ENCODE measurements around the gene SYNJ1. TPM values are rescaled to one million over a fixed set of nuclear protein-coding genes. Genes with fewer than 3 reads are reported as not detected.

The SYNJ1 gene
- total RNA-seq, 1 donor = 6.2 TPM

GRCh38 chr21:32772281-32773047, 44.7 kb upstream of the SYNJ1 start:
- peak overlapping the region; percentile 96 for H3K4me2 ChIP-seq (ENCODE audit: insufficient read depth, low read length)
- peak; percentile 75 for DNase-seq (ENCODE audit: insufficient read length, low spot score, missing footprints)
- H3K4me1 ChIP-seq (ENCODE audit: insufficient read depth, low read length) = peaks cover 21% of the 10 kb centered on the region
- no peak for TF ChIP-seq CTCF (IDR thresholded peaks at IDR 0.05; ENCODE audit: extremely low read depth, low read depth, low read length)
- H3K27me3 ChIP-seq (ENCODE audit: insufficient read depth, low read length) = no peaks in the 10 kb centered on the region
- H4K20me1 ChIP-seq (ENCODE audit: insufficient read depth, low read length) = peaks cover 25% of the 10 kb centered on the region
- peaks cover 8% of the 10 kb centered on the region for H3K36me3 ChIP-seq (ENCODE audit: insufficient read depth, low read length)
- H3K4me3 ChIP-seq (ENCODE audit: insufficient read depth, low read length) = peak overlapping the region; percentile 93
- H2AFZ ChIP-seq (ENCODE audit: low read length) = peak overlapping the region; percentile 94
- peaks cover 38% of the 10 kb centered on the region for H3K79me2 ChIP-seq (ENCODE audit: insufficient read depth, low read length)
- H3K9me3 ChIP-seq (ENCODE audit: low read depth, low read length) = no peaks in the 10 kb centered on the region
- peak overlapping the region; percentile 87 for H3K27ac ChIP-seq (ENCODE audit: low read depth, low read length)

GRCh38 chr21:32770871-32771523, 43.2 kb upstream of the SYNJ1 start:
- Histone ChIP-seq H3K4me2 (ENCODE audit: insufficient read depth, low read length) (peak overlapping the region; percentile 99), H3K4me1 (ENCODE audit: insufficient read depth, low read length) (peaks cover 21% of the 10 kb centered on the region), H3K79me2 (ENCODE audit: insufficient read depth, low read length) (peaks cover 52% of the 10 kb centered on the region), H3K27ac (ENCODE audit: low read depth, low read length) (peak overlapping the region; percentile 80), H3K27me3 (ENCODE audit: insufficient read depth, low read length) (no peaks in the 10 kb centered on the region), H3K9me3 (ENCODE audit: low read depth, low read length) (no peaks in the 10 kb centered on the region), H2AFZ (ENCODE audit: low read length) (peak overlapping the region; percentile 84), H3K4me3 (ENCODE audit: insufficient read depth, low read length) (peak overlapping the region; percentile 93), H3K36me3 (ENCODE audit: insufficient read depth, low read length) (peaks cover 18% of the 10 kb centered on the region), H4K20me1 (ENCODE audit: insufficient read depth, low read length) (peaks cover 39% of the 10 kb centered on the region)
- no peak for TF ChIP-seq CTCF (IDR thresholded peaks at IDR 0.05; ENCODE audit: extremely low read depth, low read depth, low read length)
- peak; percentile 85 for DNase-seq (ENCODE audit: insufficient read length, low spot score, missing footprints)

- Histone ChIP-seq H3K36me3 (ENCODE audit: insufficient read depth, low read length) (peaks cover 25% of the 10 kb centered on the region), H3K27ac (ENCODE audit: low read depth, low read length) (no peak overlapping the region), H3K4me1 (ENCODE audit: insufficient read depth, low read length) (peaks cover 21% of the 10 kb centered on the region), H4K20me1 (ENCODE audit: insufficient read depth, low read length) (peaks cover 47% of the 10 kb centered on the region), H3K79me2 (ENCODE audit: insufficient read depth, low read length) (peaks cover 69% of the 10 kb centered on the region), H3K27me3 (ENCODE audit: insufficient read depth, low read length) (no peaks in the 10 kb centered on the region), H3K4me3 (ENCODE audit: insufficient read depth, low read length) (no peak overlapping the region), H2AFZ (ENCODE audit: low read length) (no peak overlapping the region), H3K9me3 (ENCODE audit: low read depth, low read length) (no peaks in the 10 kb centered on the region), H3K4me2 (ENCODE audit: insufficient read depth, low read length) (peak overlapping the region; percentile 14)
- no peak for DNase-seq (ENCODE audit: insufficient read length, low spot score, missing footprints)
- TF ChIP-seq CTCF (IDR thresholded peaks at IDR 0.05; ENCODE audit: extremely low read depth, low read depth, low read length) = no peak
Observed at GRCh38 chr21:32768530-32768929, 40.7 kb upstream of the SYNJ1 start.

GRCh38 chr21:32765058-32765457, 37.2 kb upstream of the SYNJ1 start:
- DNase-seq (ENCODE audit: insufficient read length, low spot score, missing footprints) = no peak
- Histone ChIP-seq H2AFZ (ENCODE audit: low read length) (no peak overlapping the region), H3K4me2 (ENCODE audit: insufficient read depth, low read length) (no peak overlapping the region), H3K27ac (ENCODE audit: low read depth, low read length) (no peak overlapping the region), H3K9me3 (ENCODE audit: low read depth, low read length) (no peaks in the 10 kb centered on the region), H3K79me2 (ENCODE audit: insufficient read depth, low read length) (peaks cover 64% of the 10 kb centered on the region), H3K36me3 (ENCODE audit: insufficient read depth, low read length) (peaks cover 55% of the 10 kb centered on the region), H3K4me3 (ENCODE audit: insufficient read depth, low read length) (no peak overlapping the region), H4K20me1 (ENCODE audit: insufficient read depth, low read length) (peaks cover 41% of the 10 kb centered on the region), H3K27me3 (ENCODE audit: insufficient read depth, low read length) (no peaks in the 10 kb centered on the region), H3K4me1 (ENCODE audit: insufficient read depth, low read length) (peaks cover 10% of the 10 kb centered on the region)
- TF ChIP-seq CTCF (IDR thresholded peaks at IDR 0.05; ENCODE audit: extremely low read depth, low read depth, low read length) = no peak

Measured in osteoblast (primary cell).